HepG2 (cell line): ENCODE data around the gene STX5. TPM values are rescaled to one million over a fixed set of nuclear protein-coding genes. Genes with fewer than 3 reads are reported as not detected.

ENCODE experiments used
- MLLT10 ChIP-seq: sonication (generic); formaldehyde crosslinking; IDR thresholded peaks from 2 replicates; pipeline ENCODE4 v1.4.0; 2020; ENCODE audit warnings: missing genetic modification reagents
- MTA3 ChIP-seq: sonication (generic); formaldehyde crosslinking; IDR thresholded peaks from 2 replicates; pipeline ENCODE4 v1.4.0; 2020; ENCODE audit warnings: missing genetic modification reagents
- MZF1 ChIP-seq: sonication (generic); formaldehyde crosslinking; IDR thresholded peaks from 2 replicates; pipeline ENCODE4 v1.8.1; 2023; ENCODE audit warnings: mild to moderate bottlenecking, missing genetic modification reagents, borderline replicate concordance
- NAIF1 ChIP-seq: sonication (generic); formaldehyde crosslinking; IDR thresholded peaks from 2 replicates; pipeline ENCODE4 v1.5.0; 2020; ENCODE audit warnings: mild to moderate bottlenecking, missing genetic modification reagents, borderline replicate concordance
- RFXAP ChIP-seq: sonication (generic); formaldehyde crosslinking; IDR thresholded peaks from 2 replicates; pipeline ENCODE4 v1.4.0; 2020; ENCODE audit warnings: missing genetic modification reagents, borderline replicate concordance
- XRCC5 ChIP-seq: fragments of 200-400 bp; formaldehyde crosslinking; optimal IDR thresholded peaks from 2 replicates; pipeline ENCODE3; 2017; ENCODE audit warnings: mild to moderate bottlenecking, low read length
- ZNF160 ChIP-seq: sonication (generic); formaldehyde crosslinking; IDR thresholded peaks from 2 replicates; pipeline ENCODE4 v1.8.0; 2022; ENCODE audit warnings: mild to moderate bottlenecking, inconsistent platforms, missing genetic modification reagents
- ZNF274 ChIP-seq: sonication (generic); formaldehyde crosslinking; IDR thresholded peaks from 2 replicates; pipeline ENCODE4 v1.5.1; 2020; ENCODE audit warnings: mild to moderate bottlenecking, missing genetic modification reagents
- ZNF570 ChIP-seq: sonication (generic); formaldehyde crosslinking; IDR thresholded peaks from 2 replicates; pipeline ENCODE4 v1.4.0; 2020; ENCODE audit warnings: mild to moderate bottlenecking, missing genetic modification reagents, borderline replicate concordance
- ZNF598 ChIP-seq: sonication (generic); formaldehyde crosslinking; IDR thresholded peaks from 2 replicates; pipeline ENCODE4 v1.5.1; 2020; ENCODE audit warnings: mild to moderate bottlenecking, missing genetic modification reagents, borderline replicate concordance
- ZNF615 ChIP-seq: sonication (generic); formaldehyde crosslinking; IDR thresholded peaks from 2 replicates; pipeline ENCODE4 v1.5.0; 2020; ENCODE audit warnings: mild to moderate bottlenecking, missing genetic modification reagents, borderline replicate concordance
- polyA plus RNA-seq, 8 experiments: library from polyadenylated mRNA; depleted of rRNA in 3 of 8; stranded (reverse) in 7 of 8; unstranded in 1 of 8; fragments of >200 nt; fragmentation: Illumina TruSeq in 4 of 8; extraction: Trizol in 4 of 8; gene quantifications; 2 replicates each; pipeline versions ENCODE4 v1.2.1 to v1.2.3, GENCODE V29; 2011 to 2016; ENCODE audit warnings: low read depth in 4 of 8, missing spikeins in 1 of 8, mixed read lengths in 1 of 8; ENCODE audit not compliant: insufficient read depth in 1 of 8
- total RNA-seq, 5 experiments: library from RNA; depleted of rRNA; stranded (reverse); fragments of >200 nt; fragmentation: Illumina TruSeq; extraction: Trizol; gene quantifications; 2 replicates each; pipeline ENCODE4 v1.2.3, GENCODE V29; 2016; ENCODE audit warnings: low read depth in 1 of 5
- TF ChIP-seq, protein P1 (sequence below), 2 experiments: sonication (generic) in 1 of 2; formaldehyde crosslinking in 1 of 2; IDR thresholded peaks; 2 replicates each; pipeline versions ENCODE4 v1.6.1 to v1.9.0; 2014 to 2022; ENCODE audit warnings: antibody characterized with exemption in 1 of 2, borderline replicate concordance in 1 of 2, inconsistent platforms in 1 of 2, low read depth in 1 of 2, missing genetic modification reagents in 1 of 2
- TF ChIP-seq, protein P2 (sequence below): sonication (generic); formaldehyde crosslinking; IDR thresholded peaks from 2 replicates; pipeline ENCODE4 v1.4.0; 2020; ENCODE audit warnings: missing genetic modification reagents, borderline replicate concordance
- TF ChIP-seq, protein P3 (sequence below): sonication (generic); formaldehyde crosslinking; IDR thresholded peaks from 2 replicates; pipeline ENCODE4 v1.8.1; 2023; ENCODE audit warnings: mild to moderate bottlenecking, moderate library complexity, missing genetic modification reagents
- TF ChIP-seq, protein P4 (sequence below): sonication (generic); formaldehyde crosslinking; IDR thresholded peaks from 2 replicates; pipeline ENCODE4 v1.8.0; 2023; ENCODE audit warnings: mild to moderate bottlenecking, missing genetic modification reagents

STX5 gene
- total and polyA plus RNA-seq, 2 of the 13 experiments (the other 11 are each of a cell fraction or from before 2014, with no cell fraction given), result 26.9 to 30.0 TPM

DNA sequence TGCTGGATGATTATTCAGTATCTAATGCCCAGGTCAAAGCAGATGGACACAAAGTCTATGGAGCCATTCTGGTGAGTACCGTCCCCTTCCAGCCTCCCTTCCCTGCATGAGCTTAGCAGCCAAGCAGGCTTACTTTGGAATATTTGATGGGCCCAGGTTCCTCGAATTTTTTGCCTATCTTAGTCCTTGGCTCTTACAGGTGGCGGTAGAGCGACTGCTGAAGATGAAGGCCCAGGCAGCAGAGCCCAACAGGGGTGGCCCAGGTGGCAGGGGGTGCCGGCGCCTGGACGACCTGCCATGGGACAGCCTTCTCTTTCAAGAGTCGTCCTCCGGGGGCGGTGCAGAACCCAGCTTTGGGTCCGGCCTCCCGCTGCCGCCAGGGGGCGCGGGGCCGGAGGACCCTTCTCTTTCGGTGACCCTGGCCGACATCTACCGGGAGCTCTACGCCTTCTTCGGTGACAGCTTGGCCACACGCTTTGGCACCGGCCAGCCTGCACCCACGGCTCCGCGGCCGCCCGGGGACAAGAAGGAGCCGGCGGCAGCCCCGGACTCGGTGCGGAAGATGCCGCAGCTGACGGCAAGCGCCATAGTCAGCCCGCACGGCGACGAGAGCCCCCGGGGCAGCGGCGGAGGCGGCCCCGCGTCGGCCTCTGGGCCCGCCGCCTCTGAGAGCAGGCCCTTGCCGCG lies 45.4 kb downstream of the STX5 start (continued):
- TF ChIP-seq ZNF160 (CRISPR knock-in tag) (0 out of 2 replicates have a peak, but pooled peaks have one; percentile 9), MTA3 (CRISPR knock-in tag) (no peak), XRCC5 (peak; percentile 87), ZNF615 (CRISPR knock-in tag) (0 out of 2 replicates have a peak, but pooled peaks have one; percentile 58), ZNF570 (no peak), ZNF274 (CRISPR knock-in tag) (no peak), ZNF598 (no peak), MZF1 (CRISPR knock-in tag) (no peak), MLLT10 (no peak), RFXAP (CRISPR knock-in tag) (0 out of 2 replicates have a peak, but pooled peaks have one; percentile 29), NAIF1 (CRISPR knock-in tag) (peak; percentile 19; the same call in 1 of the 2 replicates)
- TF ChIP-seq, protein P1, sequence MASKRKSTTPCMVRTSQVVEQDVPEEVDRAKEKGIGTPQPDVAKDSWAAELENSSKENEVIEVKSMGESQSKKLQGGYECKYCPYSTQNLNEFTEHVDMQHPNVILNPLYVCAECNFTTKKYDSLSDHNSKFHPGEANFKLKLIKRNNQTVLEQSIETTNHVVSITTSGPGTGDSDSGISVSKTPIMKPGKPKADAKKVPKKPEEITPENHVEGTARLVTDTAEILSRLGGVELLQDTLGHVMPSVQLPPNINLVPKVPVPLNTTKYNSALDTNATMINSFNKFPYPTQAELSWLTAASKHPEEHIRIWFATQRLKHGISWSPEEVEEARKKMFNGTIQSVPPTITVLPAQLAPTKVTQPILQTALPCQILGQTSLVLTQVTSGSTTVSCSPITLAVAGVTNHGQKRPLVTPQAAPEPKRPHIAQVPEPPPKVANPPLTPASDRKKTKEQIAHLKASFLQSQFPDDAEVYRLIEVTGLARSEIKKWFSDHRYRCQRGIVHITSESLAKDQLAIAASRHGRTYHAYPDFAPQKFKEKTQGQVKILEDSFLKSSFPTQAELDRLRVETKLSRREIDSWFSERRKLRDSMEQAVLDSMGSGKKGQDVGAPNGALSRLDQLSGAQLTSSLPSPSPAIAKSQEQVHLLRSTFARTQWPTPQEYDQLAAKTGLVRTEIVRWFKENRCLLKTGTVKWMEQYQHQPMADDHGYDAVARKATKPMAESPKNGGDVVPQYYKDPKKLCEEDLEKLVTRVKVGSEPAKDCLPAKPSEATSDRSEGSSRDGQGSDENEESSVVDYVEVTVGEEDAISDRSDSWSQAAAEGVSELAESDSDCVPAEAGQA (IDR thresholded peaks at IDR 0.05; ENCODE audit: low read depth), result no peak
- TF ChIP-seq, protein P1 (CRISPR knock-in tag; IDR thresholded peaks at IDR 0.05; ENCODE audit: borderline replicate concordance), result no peak; the same call in 1 of the 2 replicates
- TF ChIP-seq, protein P2, sequence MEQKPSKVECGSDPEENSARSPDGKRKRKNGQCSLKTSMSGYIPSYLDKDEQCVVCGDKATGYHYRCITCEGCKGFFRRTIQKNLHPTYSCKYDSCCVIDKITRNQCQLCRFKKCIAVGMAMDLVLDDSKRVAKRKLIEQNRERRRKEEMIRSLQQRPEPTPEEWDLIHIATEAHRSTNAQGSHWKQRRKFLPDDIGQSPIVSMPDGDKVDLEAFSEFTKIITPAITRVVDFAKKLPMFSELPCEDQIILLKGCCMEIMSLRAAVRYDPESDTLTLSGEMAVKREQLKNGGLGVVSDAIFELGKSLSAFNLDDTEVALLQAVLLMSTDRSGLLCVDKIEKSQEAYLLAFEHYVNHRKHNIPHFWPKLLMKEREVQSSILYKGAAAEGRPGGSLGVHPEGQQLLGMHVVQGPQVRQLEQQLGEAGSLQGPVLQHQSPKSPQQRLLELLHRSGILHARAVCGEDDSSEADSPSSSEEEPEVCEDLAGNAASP, result peak; percentile 67; the same call in 1 of the 2 replicates
- TF ChIP-seq, protein P3, sequence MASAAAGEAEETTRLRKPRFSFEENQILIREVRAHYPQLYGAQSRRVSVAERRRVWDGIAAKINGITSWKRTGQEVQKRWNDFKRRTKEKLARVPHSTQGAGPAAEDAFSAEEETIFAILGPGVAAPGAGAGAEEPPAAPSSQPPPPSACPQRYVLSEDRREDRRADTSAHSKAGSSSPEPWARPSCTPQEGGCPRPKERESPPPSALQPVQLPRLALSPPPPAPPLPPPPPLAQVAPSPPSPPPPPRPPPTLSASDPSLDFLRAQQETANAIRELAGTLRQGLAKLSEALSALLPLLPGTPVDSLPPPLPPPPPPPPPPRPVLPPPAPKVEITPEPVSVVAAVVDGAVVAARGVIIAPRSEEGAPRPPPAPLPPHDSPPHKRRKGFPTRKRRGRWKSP, result no peak
- TF ChIP-seq, protein P4, sequence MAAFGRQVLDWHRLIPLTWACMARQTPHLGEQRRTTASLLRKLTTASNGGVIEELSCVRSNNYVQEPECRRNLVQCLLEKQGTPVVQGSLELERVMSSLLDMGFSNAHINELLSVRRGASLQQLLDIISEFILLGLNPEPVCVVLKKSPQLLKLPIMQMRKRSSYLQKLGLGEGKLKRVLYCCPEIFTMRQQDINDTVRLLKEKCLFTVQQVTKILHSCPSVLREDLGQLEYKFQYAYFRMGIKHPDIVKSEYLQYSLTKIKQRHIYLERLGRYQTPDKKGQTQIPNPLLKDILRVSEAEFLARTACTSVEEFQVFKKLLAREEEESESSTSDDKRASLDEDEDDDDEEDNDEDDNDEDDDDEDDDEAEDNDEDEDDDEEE (CRISPR knock-in tag), result peak; percentile 58; the same call in 1 of the 2 replicates
